ENCODE results near the gene FAM25A.
"Not testable (repeated sequence)": the region's sequence is repeated elsewhere in the genome, so short reads cannot be mapped to it uniquely, and the experiment has no call there.

Gene FAM25A

GRCh38 chr10:87030912-87031635, 11.0 kb downstream of the FAM25A start:
- no peak for TF ChIP-seq CTCF (conservative IDR thresholded peaks at IDR 0.05; ENCODE audit: low read length)
- H3K4me3 ChIP-seq (ENCODE audit: low read length): no peak overlapping the region
- DNase-seq (ENCODE audit: low read depth): no peak

- no peak for TF ChIP-seq CTCF (conservative IDR thresholded peaks at IDR 0.05; ENCODE audit: low read length)
- DNase-seq (ENCODE audit: low read depth): no peak
- no peak overlapping the region for H3K4me3 ChIP-seq (ENCODE audit: low read length)
Observed at GRCh38 chr10:87036623-87037022, 16.5 kb downstream of the FAM25A start.

- no peak overlapping the region for H3K4me3 ChIP-seq (ENCODE audit: low read length)
- no peak for TF ChIP-seq CTCF (conservative IDR thresholded peaks at IDR 0.05; ENCODE audit: low read length)
- DNase-seq (ENCODE audit: low read depth): no peak
Observed at GRCh38 chr10:87038286-87038717, 18.2 kb downstream of the FAM25A start.

GRCh38 chr10:87038786-87039185, 18.7 kb downstream of the FAM25A start:
- DNase-seq (ENCODE audit: low read depth): peak; percentile 2
- H3K4me3 ChIP-seq (ENCODE audit: low read length): no peak overlapping the region
- no peak for TF ChIP-seq CTCF (conservative IDR thresholded peaks at IDR 0.05; ENCODE audit: low read length)

GRCh38 chr10:87043579-87043978, 23.5 kb downstream of the FAM25A start:
- DNase-seq (ENCODE audit: low read depth); H3K4me3 ChIP-seq (ENCODE audit: low read length): not testable (repeated sequence)

GRCh38 chr10:87045434-87045938, 25.4 kb downstream of the FAM25A start:
- H3K4me3 ChIP-seq (ENCODE audit: low read length): no peak overlapping the region
- DNase-seq (ENCODE audit: low read depth): no peak
- TF ChIP-seq CTCF (conservative IDR thresholded peaks at IDR 0.05; ENCODE audit: low read length): no peak

- no peak for DNase-seq (ENCODE audit: low read depth)
Observed at GRCh38 chr10:87053111-87053510, 33.0 kb downstream of the FAM25A start.

More at GRCh38 chr10:87053111-87053510, 33.0 kb downstream of the FAM25A start:
- no peak overlapping the region for H3K4me3 ChIP-seq (ENCODE audit: low read length)
- no peak for TF ChIP-seq CTCF (conservative IDR thresholded peaks at IDR 0.05; ENCODE audit: low read length)

Data from AG10803 (cell line).